DND-41 (cell line): Measurements from ENCODE around the gene MARS1.

Experiments used
- ATAC-seq: fragments of 200-7000 bp; cut with Tn5 transposase; 3 replicates; pipeline ENCODE4 v1.9.1; 2021; ENCODE audit warnings: low read depth; ENCODE audit not compliant: insufficient read depth
- DNase-seq: peaks from one replicate; pipeline ENCODE4 v3.0.0-alpha.2; 2020
- H2AFZ ChIP-seq: 2 replicates; pipeline ENCODE4 v1.6.0; 2012; ENCODE audit warnings: low read depth, low read length
- H3K27ac ChIP-seq: 2 replicates; pipeline ENCODE4 v1.5.1; 2012; ENCODE audit warnings: low read length, inconsistent platforms
- H3K27me3 ChIP-seq: fragments of 200-600 bp; sonication (generic); 2 replicates; pipeline ENCODE4 v1.6.0; 2012; ENCODE audit warnings: low read length, mild to moderate bottlenecking, inconsistent platforms; ENCODE audit not compliant: insufficient read depth, poor library complexity
- H3K36me3 ChIP-seq: 2 replicates; pipeline ENCODE4 v1.5.1; 2012; ENCODE audit warnings: low read length, inconsistent platforms; ENCODE audit not compliant: insufficient read depth
- H3K4me1 ChIP-seq: 2 replicates; pipeline ENCODE4 v1.5.1; 2012; ENCODE audit warnings: mild to moderate bottlenecking, low read length; ENCODE audit not compliant: insufficient read depth
- H3K4me2 ChIP-seq: 2 replicates; pipeline ENCODE4 v1.6.0; 2012; ENCODE audit warnings: mild to moderate bottlenecking, moderate library complexity, low read length, inconsistent platforms; ENCODE audit not compliant: insufficient read depth
- H3K4me3 ChIP-seq, 2 experiments: fragments of 200-600 bp in 1 of 2; shearing (Covaris generic) in 1 of 2; 2 replicates each; pipeline ENCODE4 v1.5.1; 2012 to 2016; ENCODE audit warnings: inconsistent platforms in 2 of 2, low read length in 2 of 2, mild to moderate bottlenecking in 2 of 2, low read depth in 1 of 2, moderate library complexity in 1 of 2
- H3K79me2 ChIP-seq: 2 replicates; pipeline ENCODE4 v1.6.0; 2012; ENCODE audit warnings: low read length, inconsistent platforms; ENCODE audit not compliant: insufficient read depth
- H3K9ac ChIP-seq: 2 replicates; pipeline ENCODE4 v1.6.0; 2012; ENCODE audit warnings: low read depth, mild to moderate bottlenecking, inconsistent platforms, low read length, moderate library complexity
- H3K9me3 ChIP-seq: 2 replicates; pipeline ENCODE4 v1.5.1; 2012; ENCODE audit warnings: low read length, moderate library complexity, mild to moderate bottlenecking, inconsistent platforms; ENCODE audit not compliant: insufficient read depth, severe bottlenecking
- H4K20me1 ChIP-seq: 2 replicates; pipeline ENCODE4 v1.6.0; 2012; ENCODE audit warnings: low read length; ENCODE audit not compliant: insufficient read depth
- EZH2 ChIP-seq: IDR thresholded peaks from 3 replicates; pipeline ENCODE4 v1.6.1; 2012; ENCODE audit warnings: borderline replicate concordance, low read depth, mild to moderate bottlenecking, moderate library complexity, low read length, inconsistent platforms; ENCODE audit not compliant: severe bottlenecking
- TF ChIP-seq, protein P1 (sequence below): IDR thresholded peaks from 2 replicates; pipeline ENCODE4 v1.5.1; 2012; ENCODE audit warnings: borderline replicate concordance, low read length, moderate library complexity, mild to moderate bottlenecking; ENCODE audit not compliant: poor library complexity, severe bottlenecking; ENCODE audit errors: extremely low read depth

The MARS1 gene

DNA sequence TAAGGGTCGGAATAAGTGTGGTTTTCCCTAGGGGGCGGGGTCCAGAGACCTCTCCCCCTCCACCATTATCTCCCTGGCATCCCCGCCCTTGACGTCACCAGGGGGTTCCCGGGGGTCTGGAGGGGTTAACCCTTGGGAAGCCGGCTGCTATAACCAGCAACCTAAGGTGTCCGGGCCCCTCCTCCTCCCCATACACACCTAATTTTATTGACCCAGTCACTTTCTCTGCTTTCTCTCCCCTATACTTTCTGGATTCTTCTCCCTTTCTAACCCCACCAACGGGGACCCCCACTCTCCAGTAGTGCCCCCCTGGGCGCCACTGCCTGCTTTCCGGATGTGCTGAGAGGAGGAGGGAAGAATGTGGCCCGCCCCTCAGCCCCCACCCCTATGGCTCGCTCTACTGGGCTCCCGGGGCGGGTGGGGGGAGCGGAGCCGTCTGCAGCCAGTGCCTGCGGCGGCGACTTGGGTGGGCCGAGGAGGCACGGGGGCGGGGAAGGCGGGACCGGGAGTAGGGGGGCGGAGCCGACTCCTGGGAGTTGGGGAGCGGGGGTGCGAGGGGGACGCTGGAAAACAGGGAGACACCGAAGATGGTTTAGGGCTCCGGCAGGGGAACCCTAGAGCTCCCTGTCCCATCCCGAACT lies 26.5 kb upstream of the MARS1 start:
- Histone ChIP-seq H3K36me3 (no peaks in the 10 kb centered on the region), H3K27me3 (peaks cover 7% of the 10 kb centered on the region), H3K9ac (peak overlapping the region; percentile 56), H3K4me1 (peaks cover 44% of the 10 kb centered on the region), H3K4me2 (peak overlapping the region; percentile 96), H2AFZ (peak overlapping the region; percentile 88), H4K20me1 (no peaks in the 10 kb centered on the region), H3K4me3 (peak overlapping the region; percentile 56 to 70), H3K9me3 (no peaks in the 10 kb centered on the region), H3K27ac (peak overlapping the region; percentile 65; the same call in 1 of the 2 replicates), H3K79me2 (no peaks in the 10 kb centered on the region)
- peak; percentile 81 for DNase-seq
- TF ChIP-seq EZH2: no peak
- TF ChIP-seq, protein P1, sequence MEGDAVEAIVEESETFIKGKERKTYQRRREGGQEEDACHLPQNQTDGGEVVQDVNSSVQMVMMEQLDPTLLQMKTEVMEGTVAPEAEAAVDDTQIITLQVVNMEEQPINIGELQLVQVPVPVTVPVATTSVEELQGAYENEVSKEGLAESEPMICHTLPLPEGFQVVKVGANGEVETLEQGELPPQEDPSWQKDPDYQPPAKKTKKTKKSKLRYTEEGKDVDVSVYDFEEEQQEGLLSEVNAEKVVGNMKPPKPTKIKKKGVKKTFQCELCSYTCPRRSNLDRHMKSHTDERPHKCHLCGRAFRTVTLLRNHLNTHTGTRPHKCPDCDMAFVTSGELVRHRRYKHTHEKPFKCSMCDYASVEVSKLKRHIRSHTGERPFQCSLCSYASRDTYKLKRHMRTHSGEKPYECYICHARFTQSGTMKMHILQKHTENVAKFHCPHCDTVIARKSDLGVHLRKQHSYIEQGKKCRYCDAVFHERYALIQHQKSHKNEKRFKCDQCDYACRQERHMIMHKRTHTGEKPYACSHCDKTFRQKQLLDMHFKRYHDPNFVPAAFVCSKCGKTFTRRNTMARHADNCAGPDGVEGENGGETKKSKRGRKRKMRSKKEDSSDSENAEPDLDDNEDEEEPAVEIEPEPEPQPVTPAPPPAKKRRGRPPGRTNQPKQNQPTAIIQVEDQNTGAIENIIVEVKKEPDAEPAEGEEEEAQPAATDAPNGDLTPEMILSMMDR: no peak
- ATAC-seq: peak; percentile 39

DNA sequence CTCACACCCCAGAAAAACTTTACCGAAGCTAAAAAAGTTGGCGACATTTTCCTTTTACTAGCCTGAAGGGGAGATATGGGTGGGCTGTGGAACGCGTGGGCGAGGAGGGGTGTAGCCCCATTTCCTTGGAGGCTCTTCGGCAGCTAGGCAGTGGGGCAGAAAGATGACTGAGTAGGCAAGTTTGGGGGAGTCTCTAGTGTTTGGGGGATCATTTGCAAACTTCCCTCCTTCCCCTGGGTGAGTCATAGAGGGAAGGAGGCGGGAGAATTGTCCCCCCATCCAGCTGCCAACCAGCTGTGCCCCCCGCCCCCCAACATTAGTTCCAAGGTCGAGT lies 26.0 kb upstream of the MARS1 start:
- peak overlapping the region; percentile 88 for H2AFZ ChIP-seq
- H3K4me1 ChIP-seq: peaks cover 44% of the 10 kb centered on the region
- peak overlapping the region; percentile 65 for H3K27ac ChIP-seq
- H3K36me3 ChIP-seq: no peaks in the 10 kb centered on the region
- H3K4me3 ChIP-seq: peak overlapping the region; percentile 56 to 70; a peak in 3 of 4 replicates
- ATAC-seq (no peak), DNase-seq (no peak)
- H3K9me3 ChIP-seq: no peaks in the 10 kb centered on the region
- peak overlapping the region; percentile 56 for H3K9ac ChIP-seq
- peak overlapping the region; percentile 96 for H3K4me2 ChIP-seq
- peaks cover 7% of the 10 kb centered on the region for H3K27me3 ChIP-seq
- no peaks in the 10 kb centered on the region for H4K20me1 ChIP-seq
- H3K79me2 ChIP-seq: no peaks in the 10 kb centered on the region
- TF ChIP-seq, protein P1: no peak
- no peak for TF ChIP-seq EZH2

DNA sequence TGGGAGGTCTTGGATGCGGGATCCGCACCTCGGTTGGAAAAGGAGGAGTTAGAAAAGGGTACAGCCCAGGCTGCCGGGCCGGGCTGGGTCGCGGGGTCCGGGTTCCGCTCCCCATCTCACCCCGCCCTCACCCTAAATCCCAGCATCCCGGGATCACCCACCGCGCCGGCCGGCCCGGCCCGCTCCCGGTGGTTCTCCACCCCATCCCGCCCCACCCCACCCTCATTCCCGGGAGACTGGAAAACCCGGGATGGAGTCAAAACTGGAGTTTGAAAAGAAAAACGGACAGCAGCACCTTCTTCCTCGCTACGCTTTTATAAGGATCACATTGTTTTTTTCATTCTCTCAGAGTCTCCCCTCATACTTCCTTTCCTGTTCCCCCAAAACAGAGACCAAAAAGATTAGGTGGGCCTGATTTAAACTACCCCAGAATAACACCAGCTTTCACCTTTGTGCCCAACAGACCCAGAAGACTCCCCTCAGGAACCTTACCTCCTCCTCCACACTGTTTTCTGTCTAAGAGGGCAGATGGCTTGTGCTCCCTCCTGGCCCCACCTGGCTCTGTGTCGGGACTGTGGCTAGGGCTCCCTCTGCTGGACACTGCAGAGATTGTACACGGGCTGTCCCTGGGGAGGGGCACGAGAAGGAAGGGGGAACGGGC lies 25.5 kb upstream of the MARS1 start:
- H3K27ac ChIP-seq: peak overlapping the region; percentile 66
- TF ChIP-seq, protein P1: peak; percentile 100
- no peak for TF ChIP-seq EZH2
- no peaks in the 10 kb centered on the region for H3K9me3 ChIP-seq
- H3K9ac ChIP-seq: peak overlapping the region; percentile 56
- H3K4me2 ChIP-seq: peak overlapping the region; percentile 96
- H3K4me1 ChIP-seq: peaks cover 44% of the 10 kb centered on the region
- H4K20me1 ChIP-seq: no peaks in the 10 kb centered on the region
- H3K79me2 ChIP-seq: no peaks in the 10 kb centered on the region
- peak; percentile 73 for ATAC-seq
- H3K27me3 ChIP-seq: peaks cover 7% of the 10 kb centered on the region
- no peaks in the 10 kb centered on the region for H3K36me3 ChIP-seq
- peak; percentile 93 for DNase-seq
- peak overlapping the region; percentile 88 for H2AFZ ChIP-seq
- H3K4me3 ChIP-seq: peak overlapping the region; percentile 56 to 70; a peak in 3 of 4 replicates
